ENCODE measurements around the gene IL4R. TPM values are rescaled to one million over a fixed set of nuclear protein-coding genes. Genes with fewer than 3 reads are reported as not detected.

IL4R gene
- total RNA-seq, 1 experiment from 2014 or later = 28.6 TPM

DNA sequence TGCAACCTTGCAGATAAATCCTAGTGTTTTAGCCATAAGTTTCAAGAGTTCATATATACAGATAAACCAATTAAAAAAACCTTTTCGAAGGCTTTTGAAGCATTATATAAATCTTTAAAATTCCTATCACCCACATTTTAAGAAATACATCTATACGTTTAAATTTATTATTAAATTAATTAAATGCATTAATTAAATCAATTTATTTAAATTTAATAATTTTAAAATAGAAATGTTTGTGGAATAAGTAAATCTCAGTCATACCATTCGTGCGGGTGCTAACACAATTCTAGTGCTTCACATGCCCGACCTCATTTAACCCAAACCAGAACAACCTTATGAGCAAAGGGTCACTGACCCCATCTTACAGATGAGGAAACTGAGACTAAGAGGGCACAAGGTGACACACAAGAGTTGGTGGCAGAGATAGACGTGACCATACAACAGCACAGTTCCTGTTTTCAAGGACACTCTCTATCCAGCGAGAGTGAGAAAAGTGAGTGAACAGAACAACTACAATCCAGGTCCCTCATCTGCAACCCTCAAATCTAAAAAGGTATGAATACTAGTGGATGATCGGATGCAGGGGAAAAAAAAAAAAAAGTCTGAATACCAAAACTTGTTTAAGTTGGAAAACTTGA is 46.6 kb upstream of the IL4R start:
- no peaks in the 10 kb centered on the region for H3K23me2 ChIP-seq (ENCODE audit: insufficient read length, low read depth, low read length, poor library complexity, severe bottlenecking)
- H3K56ac ChIP-seq (ENCODE audit: insufficient read length, low read depth, low read length) = no peak overlapping the region
- H2BK120ac ChIP-seq (ENCODE audit: low read depth, low read length, poor library complexity, severe bottlenecking) = no peak overlapping the region
- Mint-ChIP-seq H3K27me3 (ENCODE audit: low read depth) (no peaks in the 10 kb centered on the region), H3K36me3 (ENCODE audit: insufficient read depth in 1 of 3, low read depth in 3 of 3) (peaks cover 1 to 2% (median 2%) of the 10 kb centered on the region in 3 experiments; a peak in 4 of 7 replicates), H3K4me3 (no peak overlapping the region), H3K4me1 (peaks cover 8 to 12% of the 10 kb centered on the region in 2 experiments), H3K9me3 (peaks cover under 1 to 1% of the 10 kb centered on the region in 2 experiments; a peak in 2 of 5 replicates), H3K27ac (no peak overlapping the region)
- WGBS (ENCODE audit: extremely low coverage, insufficient read length, low lambda C conversion rate) = 100% methylated on average over 2 of the region's 8 CpGs
- no peak overlapping the region for H4K8ac ChIP-seq (replicated peaks; ENCODE audit: insufficient read length, low read depth, low read length)
- H4K5ac ChIP-seq (ENCODE audit: insufficient read length, low read depth, low read length) = no peak overlapping the region
- H2BK15ac ChIP-seq (ENCODE audit: low read depth, low read length) = no peak overlapping the region
- TF ChIP-seq, protein P1, sequence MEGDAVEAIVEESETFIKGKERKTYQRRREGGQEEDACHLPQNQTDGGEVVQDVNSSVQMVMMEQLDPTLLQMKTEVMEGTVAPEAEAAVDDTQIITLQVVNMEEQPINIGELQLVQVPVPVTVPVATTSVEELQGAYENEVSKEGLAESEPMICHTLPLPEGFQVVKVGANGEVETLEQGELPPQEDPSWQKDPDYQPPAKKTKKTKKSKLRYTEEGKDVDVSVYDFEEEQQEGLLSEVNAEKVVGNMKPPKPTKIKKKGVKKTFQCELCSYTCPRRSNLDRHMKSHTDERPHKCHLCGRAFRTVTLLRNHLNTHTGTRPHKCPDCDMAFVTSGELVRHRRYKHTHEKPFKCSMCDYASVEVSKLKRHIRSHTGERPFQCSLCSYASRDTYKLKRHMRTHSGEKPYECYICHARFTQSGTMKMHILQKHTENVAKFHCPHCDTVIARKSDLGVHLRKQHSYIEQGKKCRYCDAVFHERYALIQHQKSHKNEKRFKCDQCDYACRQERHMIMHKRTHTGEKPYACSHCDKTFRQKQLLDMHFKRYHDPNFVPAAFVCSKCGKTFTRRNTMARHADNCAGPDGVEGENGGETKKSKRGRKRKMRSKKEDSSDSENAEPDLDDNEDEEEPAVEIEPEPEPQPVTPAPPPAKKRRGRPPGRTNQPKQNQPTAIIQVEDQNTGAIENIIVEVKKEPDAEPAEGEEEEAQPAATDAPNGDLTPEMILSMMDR (conservative IDR thresholded peaks at IDR 0.05) = no peak
- no peak overlapping the region for H3K9ac ChIP-seq (ENCODE audit: extremely low read depth, insufficient read length, low read length)
- H3K4me2 ChIP-seq (ENCODE audit: insufficient read depth, insufficient read length, low read length) = no peak overlapping the region
- H3K18ac ChIP-seq (ENCODE audit: insufficient read length, low read depth, low read length) = no peak overlapping the region
- no peaks in the 10 kb centered on the region for H3K9me3 ChIP-seq (ENCODE audit: control insufficient read depth, low read depth, low read length)
- no peaks in the 10 kb centered on the region for H3K79me2 ChIP-seq (ENCODE audit: insufficient read depth, low read length)
- H4K20me1 ChIP-seq (ENCODE audit: control insufficient read depth, insufficient read depth, insufficient read length) = no peaks in the 10 kb centered on the region
- DNase-seq = no peak
- no peaks in the 10 kb centered on the region for H3K79me1 ChIP-seq (ENCODE audit: insufficient read depth, low read depth, low read length, poor library complexity, severe bottlenecking)
- no peak overlapping the region for H2AFZ ChIP-seq (ENCODE audit: low read length)
- H2BK5ac ChIP-seq (ENCODE audit: insufficient read length, low read length) = no peak overlapping the region
- H3K4me1 ChIP-seq (ENCODE audit: insufficient read depth, low read length) = no peaks in the 10 kb centered on the region; the same call in 1 of the 2 replicates
- H2BK20ac ChIP-seq (ENCODE audit: low read depth, low read length, poor library complexity, severe bottlenecking) = no peak overlapping the region
- H3K27me3 ChIP-seq (ENCODE audit: insufficient read depth, low read length) = no peaks in the 10 kb centered on the region
- H3T11ph ChIP-seq (ENCODE audit: low read length) = no peak overlapping the region
- no peak overlapping the region for H3K23ac ChIP-seq (ENCODE audit: insufficient read length, low read depth, low read length)
- no peak overlapping the region for H3K27ac ChIP-seq (ENCODE audit: insufficient read length, low read depth, low read length)
- H4K91ac ChIP-seq (ENCODE audit: insufficient read length, low read depth, low read length) = no peak overlapping the region
- no peak overlapping the region for H3K4ac ChIP-seq (ENCODE audit: low read depth, low read length)
- H3K14ac ChIP-seq (ENCODE audit: insufficient read depth, low read length) = no peak overlapping the region
- H2BK12ac ChIP-seq (ENCODE audit: insufficient read length, low read depth, low read length) = no peak overlapping the region
- no peak overlapping the region for H2AK5ac ChIP-seq (ENCODE audit: insufficient read length, low read length)
